HCT116 (cell line): Measurements from ENCODE around the gene ENOPH1. TPM values are rescaled to one million over a fixed set of nuclear protein-coding genes. Genes with fewer than 3 reads are reported as not detected.

Experiments
- ATAC-seq: fragments of 200-7000 bp; cut with Tn5 transposase; 2 replicates; pipeline ENCODE4 v1.9.1; 2020; ENCODE audit warnings: mild to moderate bottlenecking, moderate library complexity
- BruUV-seq: library from RNA; stranded (reverse); fragments of 400-500 nt; replicated peaks from 2 replicates; lab custom pipeline; 2021; lab: Mats Ljungman, UMichigan
- CTCF ChIA-PET: fragments of 300-600 bp; sonication (Branson Sonifier 250); formaldehyde crosslinking; loops from one replicate; lab custom pipeline; 2021; ENCODE audit warnings: antibody characterized with exemption; lab: Charles Lee
- POLR2A ChIA-PET: fragments of 300-600, 350-600 bp; sonication (Branson Sonifier 250); formaldehyde crosslinking; loops from one replicate; lab custom pipeline; 2021; ENCODE audit warnings: antibody characterized with exemption; lab: Charles Lee
- RAD21 ChIA-PET, 2 experiments: fragments of 300-600 bp; sonication (Branson Sonifier 250); formaldehyde crosslinking; loops; one replicate each; lab custom pipeline; 2023; ENCODE audit warnings: low total read pairs in 2 of 2; ENCODE audit not compliant: uncharacterized antibody in 2 of 2, unreplicated experiment in 2 of 2, low non-redundant PET in 1 of 2; lab: Charles Lee
- DNase-seq: peaks from one replicate; pipeline ENCODE4 v3.0.0-alpha.2; 2010; ENCODE audit warnings: low read depth, low spot score
- H2AFZ ChIP-seq: fragments of 200-600 bp; shearing (Covaris generic), sonication (generic); 2 replicates; pipeline ENCODE4 v1.6.1; 2017; ENCODE audit warnings: low read depth, mixed run types, mixed read lengths, antibody characterized with exemption, low read length; ENCODE audit not compliant: poor library complexity, severe bottlenecking
- H3K27ac ChIP-seq: 2 replicates; pipeline ENCODE4 v1.5.1; 2012; ENCODE audit warnings: low read depth, low read length
- H3K27me3 ChIP-seq: fragments of 200-600 bp; sonication (generic); 2 replicates; pipeline ENCODE4 v1.6.1; 2016; ENCODE audit warnings: mixed run types, low read length, mixed read lengths; ENCODE audit not compliant: insufficient read depth
- H3K36me3 ChIP-seq, 2 experiments: fragments of 200-500 bp in 1 of 2; fragments of 200-600 bp in 1 of 2; sonication (Bioruptor generic) in 1 of 2; sonication (generic) in 1 of 2; 2 replicates each; pipeline versions ENCODE4 v1.5.1 to v1.6.1; 2014 to 2016; ENCODE audit warnings: low read length in 2 of 2, inconsistent platforms in 1 of 2, mixed read lengths in 1 of 2, mixed run types in 1 of 2; ENCODE audit not compliant: insufficient read depth in 2 of 2, control insufficient read depth in 1 of 2
- H3K4me1 ChIP-seq, 2 experiments: fragments of 200-600 bp in 1 of 2; sonication (generic) in 1 of 2; 2 replicates each; pipeline versions ENCODE4 v1.5.1 to v1.6.1; 2012 to 2017; ENCODE audit warnings: low read length in 2 of 2, inconsistent platforms in 1 of 2, mild to moderate bottlenecking in 1 of 2, mixed read lengths in 1 of 2, mixed run types in 1 of 2, moderate library complexity in 1 of 2; ENCODE audit not compliant: insufficient read depth in 2 of 2, control insufficient read depth in 1 of 2
- H3K4me2 ChIP-seq: fragments of 200-600 bp; sonication (generic); 2 replicates; pipeline ENCODE4 v1.6.1; 2017; ENCODE audit warnings: mixed run types, low read length, mixed read lengths
- H3K4me3 ChIP-seq, 2 experiments: fragments of 200-600 bp in 1 of 2; sonication (generic) in 1 of 2; replicated peaks in 1 of 2; 2 replicates each; pipeline ENCODE4 v1.5.1; 2011 to 2016; ENCODE audit warnings: low read length in 2 of 2, control low read depth in 1 of 2, low read depth in 1 of 2, mild to moderate bottlenecking in 1 of 2, mixed read lengths in 1 of 2, mixed run types in 1 of 2
- H3K79me2 ChIP-seq: fragments of 200-600 bp; sonication (generic); 2 replicates; pipeline ENCODE4 v1.6.1; 2017; ENCODE audit warnings: mild to moderate bottlenecking, mixed run types, low read length, moderate library complexity, mixed read lengths; ENCODE audit not compliant: insufficient read depth
- H3K9ac ChIP-seq: fragments of 200-600 bp; sonication (generic); 2 replicates; pipeline ENCODE4 v1.6.1; 2016; ENCODE audit warnings: low read length, mixed read lengths
- H3K9me2 ChIP-seq: fragments of 200-600 bp; sonication (generic), shearing (Covaris generic); 2 replicates; pipeline ENCODE4 v1.6.1; 2017; ENCODE audit warnings: mixed run types, mild to moderate bottlenecking, moderate library complexity; ENCODE audit not compliant: insufficient read depth
- H3K9me3 ChIP-seq, 2 experiments: fragments of 200-500 bp in 1 of 2; fragments of 200-600 bp in 1 of 2; sonication (Bioruptor generic) in 1 of 2; sonication (generic) in 1 of 2; 2 replicates each; pipeline ENCODE4 v1.6.1; 2014 to 2017; ENCODE audit warnings: low read length in 2 of 2, mixed read lengths in 2 of 2, inconsistent platforms in 1 of 2, low read depth in 1 of 2, mild to moderate bottlenecking in 1 of 2, mixed run types in 1 of 2, moderate library complexity in 1 of 2; ENCODE audit not compliant: control insufficient read depth in 1 of 2, insufficient read depth in 1 of 2
- H4K20me1 ChIP-seq: fragments of 200-600 bp; sonication (generic), shearing (Covaris generic); 2 replicates; pipeline ENCODE4 v1.6.1; 2017; ENCODE audit warnings: mixed run types, mild to moderate bottlenecking, moderate library complexity; ENCODE audit not compliant: insufficient read depth
- EGR1 ChIP-seq: IDR thresholded peaks from 2 replicates; pipeline ENCODE4 v1.6.1; 2012; ENCODE audit warnings: low read depth
- ELF1 ChIP-seq: IDR thresholded peaks from 2 replicates; pipeline ENCODE4 v1.6.1; 2012; ENCODE audit warnings: low read depth, borderline replicate concordance
- EZH2 ChIP-seq: fragments of 200-600 bp; sonication (generic); IDR thresholded peaks from 2 replicates; pipeline ENCODE4 v1.6.1; 2017; ENCODE audit warnings: antibody characterized with exemption, mixed run types
- EZH2phosphoT487 ChIP-seq: fragments of 200-600 bp; IDR thresholded peaks from 2 replicates; pipeline ENCODE4 v1.6.1; 2018; ENCODE audit warnings: antibody characterized with exemption, borderline replicate concordance
- FOSL1 ChIP-seq: IDR thresholded peaks from 2 replicates; pipeline ENCODE4 v1.6.1; 2012; ENCODE audit warnings: low read depth
- JUND ChIP-seq: IDR thresholded peaks from 2 replicates; pipeline ENCODE4 v1.6.1; 2012
- POLR2A ChIP-seq: IDR thresholded peaks from 2 replicates; pipeline ENCODE4 v1.7.0; 2011; ENCODE audit warnings: borderline replicate concordance; ENCODE audit not compliant: insufficient read depth, insufficient read length; ENCODE audit errors: extremely low read depth
- POLR2AphosphoS5 ChIP-seq: IDR thresholded peaks from 2 replicates; pipeline ENCODE4 v1.6.1; 2011; ENCODE audit warnings: mild to moderate bottlenecking, low read depth, low read length, moderate library complexity
- RAD21 ChIP-seq: IDR thresholded peaks from 2 replicates; pipeline ENCODE4 v1.6.1; 2012; ENCODE audit warnings: low read depth, mild to moderate bottlenecking
- SRF ChIP-seq: IDR thresholded peaks from 2 replicates; pipeline ENCODE4 v1.6.1; 2012; ENCODE audit warnings: low read depth
- YY1 ChIP-seq: IDR thresholded peaks from 2 replicates; pipeline ENCODE4 v1.6.1; 2011; ENCODE audit warnings: low read length, low read depth, moderate library complexity, mild to moderate bottlenecking; ENCODE audit not compliant: insufficient replicate concordance; ENCODE audit errors: extremely low read depth
- ZFX ChIP-seq: fragments of 450-650 bp; IDR thresholded peaks from 2 replicates; pipeline ENCODE4 v1.6.1; 2017
- ZNF274 ChIP-seq: fragments of 200-500 bp; sonication (Bioruptor generic); IDR thresholded peaks from 2 replicates; pipeline ENCODE4 v1.6.1; 2014; ENCODE audit warnings: mild to moderate bottlenecking, low read depth, low read length, inconsistent platforms
- intact Hi-C: fragments of 100-400 bp; cut with micrococcal nuclease; formaldehyde crosslinking; loops from 2 replicates; pipeline ENCODE4 v1.10.0; 2022
- total RNA-seq: library from RNA; stranded (reverse); gene quantifications from one replicate; pipeline ENCODE4 v1.2.1, GENCODE V29; 2021; ENCODE audit not compliant: unreplicated experiment
- TF ChIP-seq, protein P1 (sequence below), 3 experiments: fragments of 200-600 bp in 1 of 3; sonication (generic) in 1 of 3; IDR thresholded peaks in 2 of 3; conservative IDR thresholded peaks in 1 of 3; 2 replicates each; pipeline ENCODE4 v1.5.1; 2012 to 2017; ENCODE audit warnings: low read depth in 2 of 3, low read length in 2 of 3, antibody characterized with exemption in 1 of 3, borderline replicate concordance in 1 of 3, control low read depth in 1 of 3, mild to moderate bottlenecking in 1 of 3, mixed read lengths in 1 of 3, mixed run types in 1 of 3, moderate library complexity in 1 of 3; ENCODE audit not compliant: insufficient read depth in 1 of 3
- TF ChIP-seq, protein P2 (sequence below): IDR thresholded peaks from 2 replicates; pipeline ENCODE4 v1.6.1; 2011; ENCODE audit warnings: mild to moderate bottlenecking, low read length, moderate library complexity; ENCODE audit not compliant: insufficient replicate concordance; ENCODE audit errors: extremely low read depth

The ENOPH1 gene
- total RNA-seq, 1 experiment from 2014 or later = 53.4 TPM

DNA sequence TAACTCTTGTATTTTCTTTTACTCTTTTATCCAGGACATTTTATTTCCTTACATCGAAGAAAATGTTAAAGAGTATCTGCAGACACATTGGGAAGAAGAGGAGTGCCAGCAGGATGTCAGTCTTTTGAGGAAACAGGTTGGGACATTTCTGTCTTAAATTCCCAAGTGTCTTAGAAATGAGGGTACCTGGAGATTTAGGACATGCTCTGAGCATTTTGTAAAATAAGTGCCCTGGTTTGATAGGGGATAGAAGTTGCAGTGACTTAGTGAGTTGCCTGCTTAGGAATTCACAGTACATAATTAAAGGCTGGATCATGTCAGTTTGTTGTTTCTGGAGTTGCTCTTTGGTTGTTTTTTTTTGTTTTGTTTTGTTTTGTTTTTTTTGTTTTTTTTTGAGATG is 17.5 kb downstream of the ENOPH1 start:
- DNase-seq = no peak
- POLR2A ChIA-PET = no interaction called here
- H3K9me3 ChIP-seq = no peaks in the 10 kb centered on the region
- H3K4me3 ChIP-seq = no peak overlapping the region
- intact Hi-C loops = no loop called here
- peaks cover 89% of the 10 kb centered on the region for H3K79me2 ChIP-seq
- TF ChIP-seq ZNF274 (no peak), FOSL1 (no peak), EZH2 (no peak), RAD21 (no peak), POLR2AphosphoS5 (no peak), YY1 (no peak), EGR1 (no peak), ELF1 (no peak), POLR2A (no peak), ZFX (no peak), JUND (no peak), EZH2phosphoT487 (no peak), SRF (no peak)
- TF ChIP-seq, protein P1, sequence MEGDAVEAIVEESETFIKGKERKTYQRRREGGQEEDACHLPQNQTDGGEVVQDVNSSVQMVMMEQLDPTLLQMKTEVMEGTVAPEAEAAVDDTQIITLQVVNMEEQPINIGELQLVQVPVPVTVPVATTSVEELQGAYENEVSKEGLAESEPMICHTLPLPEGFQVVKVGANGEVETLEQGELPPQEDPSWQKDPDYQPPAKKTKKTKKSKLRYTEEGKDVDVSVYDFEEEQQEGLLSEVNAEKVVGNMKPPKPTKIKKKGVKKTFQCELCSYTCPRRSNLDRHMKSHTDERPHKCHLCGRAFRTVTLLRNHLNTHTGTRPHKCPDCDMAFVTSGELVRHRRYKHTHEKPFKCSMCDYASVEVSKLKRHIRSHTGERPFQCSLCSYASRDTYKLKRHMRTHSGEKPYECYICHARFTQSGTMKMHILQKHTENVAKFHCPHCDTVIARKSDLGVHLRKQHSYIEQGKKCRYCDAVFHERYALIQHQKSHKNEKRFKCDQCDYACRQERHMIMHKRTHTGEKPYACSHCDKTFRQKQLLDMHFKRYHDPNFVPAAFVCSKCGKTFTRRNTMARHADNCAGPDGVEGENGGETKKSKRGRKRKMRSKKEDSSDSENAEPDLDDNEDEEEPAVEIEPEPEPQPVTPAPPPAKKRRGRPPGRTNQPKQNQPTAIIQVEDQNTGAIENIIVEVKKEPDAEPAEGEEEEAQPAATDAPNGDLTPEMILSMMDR (IDR thresholded peaks at IDR 0.05 in 2 of 3, conservative IDR thresholded peaks at IDR 0.05 in 1 of 3; ENCODE audit: borderline replicate concordance in 1 of 3, insufficient read depth in 1 of 3, low read depth in 2 of 3, low read length in 2 of 3) = no peak
- TF ChIP-seq, protein P2, sequence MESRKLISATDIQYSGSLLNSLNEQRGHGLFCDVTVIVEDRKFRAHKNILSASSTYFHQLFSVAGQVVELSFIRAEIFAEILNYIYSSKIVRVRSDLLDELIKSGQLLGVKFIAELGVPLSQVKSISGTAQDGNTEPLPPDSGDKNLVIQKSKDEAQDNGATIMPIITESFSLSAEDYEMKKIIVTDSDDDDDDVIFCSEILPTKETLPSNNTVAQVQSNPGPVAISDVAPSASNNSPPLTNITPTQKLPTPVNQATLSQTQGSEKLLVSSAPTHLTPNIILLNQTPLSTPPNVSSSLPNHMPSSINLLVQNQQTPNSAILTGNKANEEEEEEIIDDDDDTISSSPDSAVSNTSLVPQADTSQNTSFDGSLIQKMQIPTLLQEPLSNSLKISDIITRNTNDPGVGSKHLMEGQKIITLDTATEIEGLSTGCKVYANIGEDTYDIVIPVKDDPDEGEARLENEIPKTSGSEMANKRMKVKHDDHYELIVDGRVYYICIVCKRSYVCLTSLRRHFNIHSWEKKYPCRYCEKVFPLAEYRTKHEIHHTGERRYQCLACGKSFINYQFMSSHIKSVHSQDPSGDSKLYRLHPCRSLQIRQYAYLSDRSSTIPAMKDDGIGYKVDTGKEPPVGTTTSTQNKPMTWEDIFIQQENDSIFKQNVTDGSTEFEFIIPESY = no peak
- TF ChIP-seq, all 23 proteins: peak for 0
- H3K4me2 ChIP-seq = no peak overlapping the region
- H2AFZ ChIP-seq = no peak overlapping the region
- no peaks in the 10 kb centered on the region for H3K4me1 ChIP-seq
- H3K9me2 ChIP-seq = no peaks in the 10 kb centered on the region
- ATAC-seq = no peak
- no peaks in the 10 kb centered on the region for H3K27me3 ChIP-seq
- 0 out of 2 replicates have a peak, but pooled peaks cover 11% of the 10 kb centered on the region for H4K20me1 ChIP-seq
- BruUV-seq = no TSS peak
- RAD21 ChIA-PET = no interaction called here
- H3K9ac ChIP-seq = no peak overlapping the region
- CTCF ChIA-PET = no interaction called here
- no peak overlapping the region for H3K27ac ChIP-seq
- H3K36me3 ChIP-seq = peaks cover 16 to 37% of the 10 kb centered on the region in 2 experiments
